EH (cell line): ENCODE measurements around the gene EXOC1L.
"Not testable (repeated sequence)": the region's sequence is repeated elsewhere in the genome, so short reads cannot be mapped to it uniquely, and the experiment has no call there.

Source experiments
- DNase-seq: peaks from one replicate; pipeline ENCODE4 v3.0.0-alpha.2; 2015; ENCODE audit warnings: low read depth

EXOC1L gene

DNA sequence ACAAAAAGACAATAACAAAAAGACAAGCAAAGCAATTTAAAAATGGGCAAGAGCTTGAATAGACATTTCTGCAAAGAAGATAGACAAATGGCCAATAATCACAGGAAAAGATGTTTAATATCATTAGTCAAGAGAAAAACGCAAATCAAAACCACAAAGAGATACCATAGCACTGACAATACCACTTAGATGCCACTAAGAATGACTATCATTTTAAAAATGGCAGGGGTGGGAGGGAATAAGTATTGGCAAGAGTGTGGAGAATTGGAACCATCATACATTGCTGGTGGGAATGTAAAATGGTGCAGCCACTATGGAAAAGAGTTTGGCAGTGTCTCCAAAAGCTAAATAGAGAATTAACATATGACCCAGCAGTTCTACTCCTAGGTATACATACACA is 18.8 kb downstream of the EXOC1L start:
- peak; percentile 36 for DNase-seq

DNA sequence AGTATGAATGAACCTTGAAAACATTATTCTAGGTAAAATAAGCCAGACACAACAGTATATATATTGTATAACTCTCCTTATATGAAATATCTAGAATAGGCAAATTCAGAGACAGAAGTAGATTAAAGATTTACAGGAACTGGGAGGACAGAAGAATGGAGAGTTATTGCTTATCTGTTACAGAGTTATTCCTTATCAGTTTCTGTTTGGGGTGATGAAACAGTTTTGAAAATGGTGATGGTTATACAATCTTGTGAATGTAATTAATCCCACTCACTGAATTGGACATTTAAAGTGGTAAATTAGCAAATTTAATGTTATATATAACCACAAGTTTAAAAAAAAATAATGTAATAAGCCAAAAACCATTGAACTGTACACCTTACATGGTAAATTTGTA is 19.4 kb downstream of the EXOC1L start:
- no peak for DNase-seq

GRCh38 chr4:55840956-55841355 is 21.4 kb downstream of the EXOC1L start:
- no peak for DNase-seq

DNA sequence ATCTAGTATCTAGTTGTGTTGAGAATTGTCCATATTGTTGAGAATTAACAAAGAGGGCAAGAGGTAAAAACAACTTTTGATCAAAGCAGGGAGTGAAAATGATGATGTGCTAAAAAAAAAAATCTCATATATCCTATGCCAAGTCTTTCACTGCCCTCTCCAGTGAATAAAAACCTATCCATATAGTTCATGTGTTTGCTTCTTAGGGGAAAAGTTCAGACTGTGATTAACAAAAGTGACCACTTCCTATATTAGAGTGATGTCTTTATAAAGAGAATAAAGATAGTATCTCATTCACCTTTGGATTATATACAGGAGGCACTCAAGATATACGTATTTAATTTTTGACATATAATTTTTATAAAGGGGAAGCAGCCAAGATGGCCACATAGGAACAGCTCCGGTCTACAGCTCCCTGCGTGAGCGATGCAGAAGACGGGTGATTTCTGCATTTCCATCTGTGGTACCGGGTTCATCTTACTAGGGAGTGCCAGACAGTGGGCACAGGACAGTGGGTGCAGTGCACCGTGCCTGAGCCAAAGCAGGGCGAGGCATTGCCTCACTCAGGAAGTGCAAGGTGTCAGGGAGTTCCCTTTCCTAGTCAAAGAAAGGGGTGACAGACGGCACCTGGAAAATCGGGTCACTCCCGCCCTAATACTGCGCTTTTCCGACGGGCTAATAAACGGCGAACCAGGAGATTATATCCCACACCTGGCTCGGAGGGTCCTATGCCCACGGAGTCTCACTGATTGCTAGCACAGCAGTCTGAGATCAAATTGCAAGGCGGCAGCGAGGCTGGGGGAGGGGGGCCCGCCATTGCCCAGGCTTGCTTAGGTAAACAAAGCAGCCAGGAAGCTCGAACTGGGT is 22.0 kb downstream of the EXOC1L start:
- not testable (repeated sequence) for DNase-seq

GRCh38 chr4:55842312-55842711 is 22.7 kb downstream of the EXOC1L start:
- DNase-seq = not testable (repeated sequence)

DNA sequence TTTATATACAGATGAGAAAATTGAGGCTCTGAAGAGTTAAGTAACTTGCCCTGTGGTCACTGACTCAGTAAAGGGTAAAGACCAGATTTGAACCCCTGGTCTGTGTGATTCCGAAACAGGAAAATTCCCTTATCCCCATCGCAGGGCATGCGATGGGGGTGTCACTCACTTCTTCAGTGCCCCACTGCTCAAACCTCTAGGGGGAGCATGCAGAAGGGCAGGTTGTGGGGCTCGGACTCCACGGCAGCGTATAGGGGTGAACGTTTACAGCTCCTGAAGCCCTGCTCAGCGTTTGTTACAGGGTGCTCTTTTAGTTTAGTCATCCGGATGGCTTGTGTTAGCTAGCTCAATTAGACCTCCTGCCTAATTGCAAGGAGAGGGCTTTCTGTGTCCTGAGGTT is 30.1 kb downstream of the EXOC1L start:
- no peak for DNase-seq

GRCh38 chr4:55851885-55852284 is 32.3 kb downstream of the EXOC1L start:
- DNase-seq = no peak

GRCh38 chr4:55853484-55854046 is 34.0 kb downstream of the EXOC1L start, which contains the start of gene EXOC1:
EXOC1 (plus strand) TSS chr4:55853648; CDS start chr4:55858324, 4,676 bp downstream.
- peak; percentile 98 for DNase-seq

- DNase-seq = peak; percentile 18
Observed at GRCh38 chr4:55854129-55854528, 34.5 kb downstream of the EXOC1L start.

GRCh38 chr4:55857586-55857985 is 38.0 kb downstream of the EXOC1L start:
- no peak for DNase-seq

GRCh38 chr4:55859711-55860110 is 40.1 kb downstream of the EXOC1L start:
- DNase-seq = peak; percentile 13

GRCh38 chr4:55864577-55865223 is 45.1 kb downstream of the EXOC1L start:
- DNase-seq = no peak

DNA sequence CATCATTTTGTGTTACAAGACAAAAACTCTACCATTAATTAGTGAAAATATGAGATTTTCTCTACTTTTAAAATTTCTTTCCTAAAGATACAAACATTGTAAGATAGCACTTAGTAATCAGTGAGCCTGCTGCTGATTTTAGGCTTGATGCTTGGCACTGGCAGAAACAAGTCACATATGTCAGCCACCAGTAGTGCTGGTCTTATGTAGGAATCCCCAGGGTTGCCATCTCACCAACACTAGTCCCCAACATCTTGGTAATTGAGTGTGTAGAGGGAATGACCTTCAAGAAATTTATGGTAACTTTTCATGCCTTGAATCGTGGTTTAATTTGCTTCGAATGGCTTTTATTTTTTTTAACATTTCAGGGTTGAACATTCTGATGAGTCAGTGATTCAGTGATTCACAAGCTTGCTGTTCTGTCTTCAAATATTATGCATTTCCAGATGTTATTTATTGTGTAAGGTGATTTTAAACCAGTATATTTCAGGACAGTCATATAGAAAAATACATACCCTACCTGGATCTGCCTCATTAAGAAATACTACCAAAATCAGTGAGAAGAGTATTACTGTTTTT is 45.7 kb downstream of the EXOC1L start:
- DNase-seq = peak; percentile 73

DNA sequence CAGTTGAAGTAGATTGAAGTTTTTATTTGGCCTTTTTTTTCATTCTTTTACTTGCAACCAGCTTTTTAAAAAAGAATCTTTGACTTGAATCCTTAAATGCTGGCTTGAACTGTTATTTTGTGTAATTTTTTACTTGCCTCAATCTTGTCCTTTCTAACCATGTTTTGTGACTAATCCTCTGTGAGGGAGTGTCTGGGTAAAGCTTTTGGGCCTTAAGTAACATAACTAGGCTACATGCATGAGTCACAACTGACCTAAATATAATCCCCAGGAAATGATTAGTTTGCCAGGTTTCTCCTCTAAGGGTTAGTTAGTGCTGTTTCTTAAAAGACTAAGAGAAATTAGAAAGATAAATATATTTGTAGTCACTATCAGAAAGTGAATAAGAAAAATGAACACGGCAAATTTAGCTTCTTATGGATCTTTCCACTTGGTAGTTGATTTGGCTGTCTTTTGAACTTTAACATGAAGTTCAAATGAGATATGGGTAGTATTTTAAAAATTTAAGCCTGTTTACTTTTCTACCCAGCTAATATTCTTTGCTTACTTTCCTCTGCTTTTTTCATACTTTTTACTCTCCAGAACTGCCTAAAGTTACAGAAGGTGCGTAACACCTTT is 46.8 kb downstream of the EXOC1L start:
- peak; percentile 92 for DNase-seq

- peak; percentile 70 for DNase-seq
Observed at GRCh38 chr4:55866973-55867574, 47.5 kb downstream of the EXOC1L start.

- DNase-seq = peak; percentile 8
Observed at GRCh38 chr4:55868581-55869090, 49.0 kb downstream of the EXOC1L start.

- no peak for DNase-seq
Observed at GRCh38 chr4:55871299-55871800, 51.8 kb downstream of the EXOC1L start.

- DNase-seq = no peak
Observed at GRCh38 chr4:55874831-55875230, 55.2 kb downstream of the EXOC1L start.

GRCh38 chr4:55876387-55876786 is 56.8 kb downstream of the EXOC1L start:
- DNase-seq = no peak

- DNase-seq = no peak
Observed at GRCh38 chr4:55879224-55879623, 59.6 kb downstream of the EXOC1L start.

DNA sequence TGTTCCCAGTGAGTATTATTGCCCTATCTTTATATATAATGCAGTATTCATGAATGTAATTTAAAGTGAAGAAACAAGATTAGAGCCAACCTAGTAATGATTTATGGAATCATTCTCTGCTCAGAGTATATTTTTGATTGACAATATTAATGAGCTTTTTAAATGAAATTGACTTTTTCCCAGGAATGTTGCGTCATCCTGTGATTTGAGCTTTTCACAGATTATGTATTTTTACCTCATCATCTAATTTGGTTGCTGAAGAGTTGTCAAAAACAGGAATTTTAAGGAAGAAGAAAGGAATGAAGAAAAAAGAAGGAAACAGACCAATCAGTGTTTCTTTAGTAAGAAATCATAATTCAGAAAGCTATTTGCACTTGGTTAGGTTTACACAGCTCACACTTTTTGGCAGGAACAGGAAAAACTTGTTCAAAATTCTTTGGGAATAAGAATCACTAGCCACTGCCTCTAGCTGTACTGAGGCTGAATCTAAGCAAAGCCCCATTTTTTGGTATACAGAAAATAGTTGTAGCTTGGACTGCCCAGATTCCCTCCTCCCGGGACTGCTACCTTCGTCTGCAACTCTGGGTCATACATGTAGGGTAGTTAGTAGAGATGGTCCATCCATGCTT is 61.2 kb downstream of the EXOC1L start:
- no peak for DNase-seq
